ENCODE data around the gene UCP1.
A peak's percentile ranks its signal among the peaks of the same experiment; 100 is the strongest.

Gene UCP1

GRCh38 chr4:140568507-140569306, at the start of gene UCP1:
TSS of gene UCP1 (minus strand) at chr4:140568961. CDS start at chr4:140568729, 232 bp downstream.
- peak; percentile 3 for DNase-seq (ENCODE audit: low read depth)

GRCh38 chr4:140617499-140618248, 48.9 kb upstream of the UCP1 start:
- DNase-seq (ENCODE audit: low read depth): peak; percentile 24
- TF ChIP-seq CTCF (conservative IDR thresholded peaks at IDR 0.05; ENCODE audit: low read depth, low read length): no peak
- no peak overlapping the region for H3K4me3 ChIP-seq (ENCODE audit: low read depth, low read length)

More at GRCh38 chr4:140568507-140569306, at the start of gene UCP1:
- TF ChIP-seq CTCF (conservative IDR thresholded peaks at IDR 0.05; ENCODE audit: low read depth, low read length): no peak
- peak within 1 kb of the TSS; percentile 50 for H3K4me3 ChIP-seq (ENCODE audit: low read depth, low read length)

GRCh38 chr4:140615451-140615850, 46.7 kb upstream of the UCP1 start:
- no peak for TF ChIP-seq CTCF (conservative IDR thresholded peaks at IDR 0.05; ENCODE audit: low read depth, low read length)
- no peak overlapping the region for H3K4me3 ChIP-seq (ENCODE audit: low read depth, low read length)
- DNase-seq (ENCODE audit: low read depth): no peak

- no peak for DNase-seq (ENCODE audit: low read depth)
- TF ChIP-seq CTCF (conservative IDR thresholded peaks at IDR 0.05; ENCODE audit: low read depth, low read length): no peak
- no peak overlapping the region for H3K4me3 ChIP-seq (ENCODE audit: low read depth, low read length)
Observed at GRCh38 chr4:140612357-140612756, 43.6 kb upstream of the UCP1 start.

- no peak overlapping the region for H3K4me3 ChIP-seq (ENCODE audit: low read depth, low read length)
- DNase-seq (ENCODE audit: low read depth): peak; percentile 4
- no peak for TF ChIP-seq CTCF (conservative IDR thresholded peaks at IDR 0.05; ENCODE audit: low read depth, low read length)
Observed at GRCh38 chr4:140611854-140612253, 43.1 kb upstream of the UCP1 start.

- H3K4me3 ChIP-seq (ENCODE audit: low read depth, low read length): no peak overlapping the region
- peak; percentile 57 for TF ChIP-seq CTCF (conservative IDR thresholded peaks at IDR 0.05; ENCODE audit: low read depth, low read length)
- peak; percentile 67 for DNase-seq (ENCODE audit: low read depth)
Observed at GRCh38 chr4:140609548-140610425, 41.0 kb upstream of the UCP1 start.

All from choroid plexus epithelial cell (primary cell).